ENCODE measurements around the gene TRPM6.
"Not testable (repeated sequence)": the region's sequence is repeated elsewhere in the genome, so short reads cannot be mapped to it uniquely, and the experiment has no call there.

TRPM6 gene

DNA sequence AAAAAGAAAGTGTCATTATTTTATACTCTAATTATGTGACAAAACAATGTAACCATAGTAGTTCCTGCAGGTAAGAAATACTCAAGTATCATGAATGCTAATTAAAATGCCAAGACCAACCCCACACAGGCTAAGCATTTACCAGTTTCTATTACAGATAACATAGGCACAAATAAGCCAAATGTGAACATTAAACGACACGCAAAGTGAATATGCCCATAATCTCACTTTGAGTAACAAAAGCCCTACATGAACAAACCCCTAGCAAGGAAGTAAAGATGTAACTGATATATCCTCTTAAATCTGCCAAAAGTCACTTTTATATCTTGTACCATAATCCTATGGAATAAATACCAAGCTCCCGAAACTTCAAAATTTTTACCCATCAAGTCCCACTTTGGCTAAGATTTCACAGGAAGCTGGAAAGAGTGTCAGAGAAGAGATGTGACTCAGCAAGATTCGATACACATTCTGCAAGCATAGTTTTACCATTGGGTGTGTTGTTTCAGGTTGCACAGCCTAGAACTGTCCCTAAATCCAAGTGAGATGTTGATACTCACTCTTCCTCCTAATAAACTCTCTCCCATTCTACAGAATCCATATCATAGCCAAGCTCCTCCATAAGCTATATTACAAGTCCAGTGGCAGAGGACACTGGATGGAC is 28.8 kb downstream of the TRPM6 start:
- DNase-seq (ENCODE audit: extremely low read depth, low read depth): no peak
- TF ChIP-seq, protein P1, sequence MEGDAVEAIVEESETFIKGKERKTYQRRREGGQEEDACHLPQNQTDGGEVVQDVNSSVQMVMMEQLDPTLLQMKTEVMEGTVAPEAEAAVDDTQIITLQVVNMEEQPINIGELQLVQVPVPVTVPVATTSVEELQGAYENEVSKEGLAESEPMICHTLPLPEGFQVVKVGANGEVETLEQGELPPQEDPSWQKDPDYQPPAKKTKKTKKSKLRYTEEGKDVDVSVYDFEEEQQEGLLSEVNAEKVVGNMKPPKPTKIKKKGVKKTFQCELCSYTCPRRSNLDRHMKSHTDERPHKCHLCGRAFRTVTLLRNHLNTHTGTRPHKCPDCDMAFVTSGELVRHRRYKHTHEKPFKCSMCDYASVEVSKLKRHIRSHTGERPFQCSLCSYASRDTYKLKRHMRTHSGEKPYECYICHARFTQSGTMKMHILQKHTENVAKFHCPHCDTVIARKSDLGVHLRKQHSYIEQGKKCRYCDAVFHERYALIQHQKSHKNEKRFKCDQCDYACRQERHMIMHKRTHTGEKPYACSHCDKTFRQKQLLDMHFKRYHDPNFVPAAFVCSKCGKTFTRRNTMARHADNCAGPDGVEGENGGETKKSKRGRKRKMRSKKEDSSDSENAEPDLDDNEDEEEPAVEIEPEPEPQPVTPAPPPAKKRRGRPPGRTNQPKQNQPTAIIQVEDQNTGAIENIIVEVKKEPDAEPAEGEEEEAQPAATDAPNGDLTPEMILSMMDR (IDR thresholded peaks at IDR 0.05; ENCODE audit: low read depth, low read length, missing control alignments): no peak
- H3K4me3 ChIP-seq (replicated peaks; ENCODE audit: low read depth, low read length): no peak overlapping the region

DNA sequence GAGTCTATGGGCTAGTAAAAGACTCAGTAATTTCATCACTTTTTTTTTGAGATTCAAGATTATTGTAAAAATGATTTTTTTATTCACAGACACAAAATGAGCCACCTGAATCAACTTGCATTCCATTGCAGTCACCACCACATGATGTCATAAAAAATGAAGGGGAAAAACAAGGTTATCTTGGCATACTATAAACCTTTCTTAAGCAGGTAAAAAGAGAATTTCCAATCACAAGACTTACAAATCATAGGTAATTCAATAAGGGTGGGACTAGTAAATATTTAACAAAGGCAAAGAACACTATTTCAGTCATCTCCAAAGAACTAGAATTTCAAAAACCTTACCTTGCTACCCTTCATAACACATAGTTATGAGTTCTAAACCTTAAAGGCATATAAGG is 30.7 kb downstream of the TRPM6 start:
- no peak for DNase-seq (ENCODE audit: extremely low read depth, low read depth)
- H3K4me3 ChIP-seq (replicated peaks; ENCODE audit: low read depth, low read length): no peak overlapping the region
- TF ChIP-seq, protein P1 (IDR thresholded peaks at IDR 0.05; ENCODE audit: low read depth, low read length, missing control alignments): no peak

DNA sequence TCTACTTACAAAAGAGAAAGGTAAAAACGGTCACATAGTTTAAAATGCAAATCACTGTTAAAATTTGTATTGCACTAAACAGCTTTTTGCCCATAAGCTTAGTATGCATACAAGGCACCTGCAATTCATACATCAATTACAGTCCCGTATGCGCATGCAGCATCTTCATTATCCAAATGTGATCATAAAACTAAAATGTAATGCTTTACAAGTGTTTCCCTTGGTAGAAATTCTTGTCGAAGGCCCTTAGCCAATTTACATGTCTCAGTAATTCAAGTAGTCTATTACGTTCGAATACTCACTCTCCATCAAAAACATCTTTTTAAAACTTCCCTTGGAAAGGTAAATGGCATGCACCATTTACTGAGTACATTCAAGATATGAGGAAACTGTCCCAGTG is 32.6 kb downstream of the TRPM6 start:
- H3K4me3 ChIP-seq (replicated peaks; ENCODE audit: low read depth, low read length): no peak overlapping the region
- TF ChIP-seq, protein P1 (IDR thresholded peaks at IDR 0.05; ENCODE audit: low read depth, low read length, missing control alignments): no peak
- no peak for DNase-seq (ENCODE audit: extremely low read depth, low read depth)

DNA sequence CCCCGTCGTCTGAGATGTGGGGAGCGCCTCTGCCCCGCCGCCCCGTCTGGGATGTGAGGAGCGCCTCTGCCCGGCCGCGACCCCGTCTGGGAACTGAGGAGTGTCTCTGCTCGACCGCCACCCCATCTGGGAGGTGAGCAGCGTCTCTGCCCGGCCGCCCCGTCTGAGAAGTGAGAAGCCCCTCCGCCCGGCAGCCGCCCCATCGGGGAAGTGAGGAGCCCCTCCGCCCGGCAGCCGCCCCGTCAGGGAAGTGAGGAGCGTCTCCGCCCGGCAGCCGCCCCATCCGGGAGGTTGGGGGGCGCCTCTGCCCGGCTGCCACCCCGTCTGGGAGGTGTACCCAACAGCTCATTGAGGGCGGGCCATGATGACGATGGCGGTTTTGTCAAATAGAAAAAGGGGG is 34.7 kb downstream of the TRPM6 start:
- not testable (repeated sequence) for DNase-seq (ENCODE audit: extremely low read depth, low read depth); H3K4me3 ChIP-seq (replicated peaks; ENCODE audit: low read depth, low read length)

DNA sequence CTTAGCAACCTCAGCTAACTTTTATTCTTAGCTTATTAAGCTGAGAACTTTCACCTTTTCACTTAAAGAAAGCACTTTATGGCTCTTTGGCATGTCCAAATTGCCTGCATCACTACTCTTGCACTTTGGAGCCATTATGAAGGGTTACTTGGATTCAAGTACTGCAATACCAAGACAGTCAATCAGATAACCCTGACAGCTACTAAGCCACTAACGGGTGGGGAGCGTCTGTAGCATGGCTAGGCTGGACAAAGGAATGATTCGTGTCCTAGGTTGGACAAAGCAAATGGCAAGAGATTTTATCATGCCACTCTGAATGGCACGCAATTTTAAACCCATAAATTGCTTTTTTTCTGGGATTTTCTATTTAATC is 39.6 kb downstream of the TRPM6 start:
- no peak overlapping the region for H3K4me3 ChIP-seq (replicated peaks; ENCODE audit: low read depth, low read length)
- TF ChIP-seq, protein P1 (IDR thresholded peaks at IDR 0.05; ENCODE audit: low read depth, low read length, missing control alignments): no peak
- no peak for DNase-seq (ENCODE audit: extremely low read depth, low read depth)

DNA sequence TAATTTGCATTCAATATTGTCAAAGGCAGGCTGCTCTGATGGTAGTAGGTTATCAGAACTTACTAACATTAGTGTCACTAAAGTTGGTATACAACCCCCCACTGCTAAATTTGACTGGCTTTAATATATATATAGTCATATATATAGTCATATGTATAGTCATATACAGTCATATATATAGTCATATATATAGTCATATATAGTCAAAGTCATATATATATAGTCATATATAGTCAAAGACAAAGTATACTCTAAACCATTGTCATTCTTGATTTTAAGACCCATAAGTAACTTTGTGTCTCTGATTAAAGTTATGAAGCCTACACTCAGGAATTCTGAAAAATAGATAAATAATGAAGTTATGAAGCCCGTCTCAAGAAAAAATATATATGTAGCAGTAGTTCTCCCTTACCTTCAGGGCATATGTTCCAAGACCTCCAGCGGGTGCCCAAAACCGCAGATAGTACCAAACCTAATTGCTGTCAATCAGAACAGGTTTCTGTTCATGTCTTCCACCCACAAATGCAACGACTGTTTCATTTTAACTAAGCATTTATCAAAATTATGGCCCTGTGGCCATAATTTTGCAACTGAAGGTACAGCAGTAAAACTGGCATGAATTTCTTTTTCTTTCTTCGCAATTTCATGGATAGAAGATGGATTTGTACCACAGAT is 40.1 kb downstream of the TRPM6 start:
- DNase-seq (ENCODE audit: extremely low read depth, low read depth): no peak
- TF ChIP-seq, protein P1 (IDR thresholded peaks at IDR 0.05; ENCODE audit: low read depth, low read length, missing control alignments): no peak
- no peak overlapping the region for H3K4me3 ChIP-seq (replicated peaks; ENCODE audit: low read depth, low read length)

DNA sequence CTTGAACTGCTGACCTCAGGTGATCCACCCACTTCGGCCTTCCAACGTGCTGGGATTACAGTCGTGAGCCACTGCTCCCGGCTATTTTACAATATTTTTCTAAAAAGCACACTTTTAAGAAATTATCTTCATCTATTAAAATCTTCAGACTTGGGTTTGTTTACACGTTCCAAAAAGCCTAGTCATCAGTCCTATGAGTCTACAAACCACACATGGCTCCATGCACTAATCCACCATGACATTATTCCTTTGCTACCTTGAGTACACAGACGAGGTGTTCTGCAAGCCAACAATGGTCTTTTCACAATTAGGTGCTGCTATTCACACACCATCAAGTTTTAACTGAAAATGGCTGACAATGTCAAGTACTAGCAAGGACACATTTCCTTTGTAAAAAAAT is 41.0 kb downstream of the TRPM6 start:
- no peak for DNase-seq (ENCODE audit: extremely low read depth, low read depth)
- TF ChIP-seq, protein P1 (IDR thresholded peaks at IDR 0.05; ENCODE audit: low read depth, low read length, missing control alignments): no peak
- no peak overlapping the region for H3K4me3 ChIP-seq (replicated peaks; ENCODE audit: low read depth, low read length)

All from HFF-Myc (cell line).